Ecto neural progenitor cell (in vitro differentiated cells): Measurements from ENCODE around the gene TLE3.

Experiments
- DNase-seq: peaks from one replicate; pipeline ENCODE4 v3.0.0-alpha.2; 2018; ENCODE audit warnings: low spot score

Gene TLE3

GRCh38 chr15:70031261-70031660 is 66.5 kb downstream of the TLE3 start:
- DNase-seq = no peak

GRCh38 chr15:70030851-70031250 is 66.9 kb downstream of the TLE3 start:
- DNase-seq = no peak

GRCh38 chr15:70029297-70029701 is 68.4 kb downstream of the TLE3 start:
- DNase-seq = no peak

DNA sequence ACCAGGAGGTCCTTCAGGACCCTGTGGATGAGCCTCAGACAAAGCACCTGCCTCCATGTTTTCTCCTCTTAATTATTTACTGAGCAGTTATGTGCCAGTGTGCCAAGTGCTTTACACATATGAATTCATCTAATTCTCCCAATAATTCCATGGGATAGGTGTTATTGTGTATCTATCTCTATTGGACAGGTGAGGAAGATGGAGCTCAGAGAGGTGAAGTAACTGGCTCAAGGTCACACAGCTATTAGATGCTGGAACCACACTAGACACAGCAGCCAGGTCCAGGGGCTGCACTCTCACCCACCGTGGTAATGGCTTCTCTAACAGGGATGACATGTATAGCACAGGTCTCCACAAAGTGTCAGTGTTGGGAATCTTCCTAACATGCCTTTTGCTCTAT is 70.2 kb downstream of the TLE3 start:
- DNase-seq = no peak

GRCh38 chr15:70026991-70027390 is 70.7 kb downstream of the TLE3 start:
- DNase-seq = no peak

DNA sequence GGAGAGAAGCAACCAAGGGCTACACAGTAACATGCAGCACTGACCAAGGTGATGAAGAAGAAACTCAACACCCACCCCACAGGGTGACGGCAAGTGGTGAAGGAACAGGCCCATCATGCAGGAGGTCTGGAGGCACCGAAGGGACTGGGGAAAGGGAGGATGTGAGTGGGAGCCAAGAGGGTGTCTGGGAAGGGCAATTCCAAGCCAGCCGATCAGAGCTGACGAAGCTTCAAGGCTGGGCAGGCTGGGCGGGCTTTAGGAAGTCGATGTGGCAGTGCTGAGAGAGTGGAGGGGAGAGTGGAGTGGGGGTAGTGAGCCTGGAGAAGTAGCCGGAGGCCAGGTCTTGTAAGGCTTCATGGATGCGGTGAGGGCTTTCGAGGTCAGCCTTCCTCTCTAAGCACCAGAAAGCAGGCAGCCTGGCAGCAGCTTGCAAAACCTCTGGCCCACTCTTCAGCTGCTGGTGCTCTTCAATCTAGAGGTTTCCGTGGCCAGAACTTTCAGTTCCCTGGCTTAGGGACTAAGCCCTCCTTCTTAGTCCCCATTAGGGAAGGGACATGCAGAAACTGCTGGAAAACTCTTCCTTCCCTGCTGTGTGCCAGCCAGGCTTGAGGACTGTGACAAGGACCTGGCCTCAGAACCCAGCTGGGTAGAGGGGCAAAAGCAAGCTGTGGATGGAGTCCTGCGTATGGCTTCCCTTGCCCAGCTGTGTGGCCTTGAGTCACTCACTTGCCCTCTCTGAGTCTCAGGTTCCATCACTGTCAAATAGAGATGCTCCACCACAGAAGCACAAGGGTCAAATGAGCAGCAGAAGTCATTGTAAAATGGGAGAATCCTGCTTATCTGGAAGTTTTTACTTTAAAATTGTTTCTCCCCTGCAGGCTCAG is 72.1 kb downstream of the TLE3 start:
- DNase-seq = no peak

DNA sequence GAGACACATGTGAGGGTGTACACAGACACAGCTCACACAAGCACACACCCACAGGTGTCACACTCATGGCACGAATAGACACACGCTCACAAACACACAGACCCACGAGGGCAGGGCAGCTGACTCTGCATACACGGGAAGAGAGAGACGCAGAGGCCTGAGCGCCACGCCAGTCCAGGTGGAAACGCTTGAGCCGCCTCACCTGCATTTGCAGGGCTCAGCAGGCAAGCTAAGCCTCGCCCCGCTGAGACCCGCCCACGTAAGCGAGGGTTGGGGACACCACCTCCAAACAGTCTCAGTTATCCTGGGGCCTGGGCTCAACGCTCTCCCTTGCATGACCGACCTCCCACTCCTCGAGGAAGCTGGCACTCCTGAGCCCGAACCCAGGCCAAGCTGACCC is 73.2 kb downstream of the TLE3 start:
- no peak for DNase-seq

DNA sequence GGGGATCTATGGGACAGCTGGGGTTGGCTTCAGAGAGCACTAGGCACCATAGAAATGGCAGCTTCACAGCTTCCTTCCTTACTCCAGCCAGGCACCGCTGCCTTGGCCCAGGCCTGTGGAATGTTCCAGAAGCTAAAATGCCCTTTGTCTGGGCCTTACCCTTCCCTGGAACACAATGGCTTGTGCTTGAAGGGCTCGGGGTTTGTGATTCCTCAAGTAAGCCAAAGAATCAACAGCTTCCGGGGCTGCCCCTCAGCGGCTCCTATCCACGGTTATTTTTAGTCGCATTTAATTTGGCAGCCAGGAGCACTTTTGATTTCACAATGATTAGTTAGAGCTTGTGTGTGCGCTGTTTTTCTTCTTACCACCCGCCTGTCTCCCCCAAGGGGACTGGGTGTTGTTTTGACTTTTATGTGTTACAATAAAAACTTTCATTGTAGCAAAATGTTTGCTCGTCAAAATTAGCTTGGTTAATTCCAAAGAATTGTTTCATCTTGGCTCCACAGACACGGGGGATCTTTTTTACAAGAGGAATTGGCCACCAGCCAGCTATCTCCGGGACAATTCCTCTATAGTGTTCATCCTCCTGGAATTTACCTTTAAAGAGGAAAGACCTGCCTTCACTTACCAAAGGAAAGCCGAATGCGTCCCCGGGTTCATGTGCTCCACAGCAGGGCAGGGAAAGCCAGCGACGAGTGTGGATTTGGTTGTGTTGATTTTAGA is 73.8 kb downstream of the TLE3 start:
- DNase-seq = no peak

- no peak for DNase-seq
These were observed 74.5 kb downstream of the TLE3 start for GRCh38 chr15:70023064-70023768.

GRCh38 chr15:70020229-70020628 is 77.5 kb downstream of the TLE3 start:
- DNase-seq = no peak

DNA sequence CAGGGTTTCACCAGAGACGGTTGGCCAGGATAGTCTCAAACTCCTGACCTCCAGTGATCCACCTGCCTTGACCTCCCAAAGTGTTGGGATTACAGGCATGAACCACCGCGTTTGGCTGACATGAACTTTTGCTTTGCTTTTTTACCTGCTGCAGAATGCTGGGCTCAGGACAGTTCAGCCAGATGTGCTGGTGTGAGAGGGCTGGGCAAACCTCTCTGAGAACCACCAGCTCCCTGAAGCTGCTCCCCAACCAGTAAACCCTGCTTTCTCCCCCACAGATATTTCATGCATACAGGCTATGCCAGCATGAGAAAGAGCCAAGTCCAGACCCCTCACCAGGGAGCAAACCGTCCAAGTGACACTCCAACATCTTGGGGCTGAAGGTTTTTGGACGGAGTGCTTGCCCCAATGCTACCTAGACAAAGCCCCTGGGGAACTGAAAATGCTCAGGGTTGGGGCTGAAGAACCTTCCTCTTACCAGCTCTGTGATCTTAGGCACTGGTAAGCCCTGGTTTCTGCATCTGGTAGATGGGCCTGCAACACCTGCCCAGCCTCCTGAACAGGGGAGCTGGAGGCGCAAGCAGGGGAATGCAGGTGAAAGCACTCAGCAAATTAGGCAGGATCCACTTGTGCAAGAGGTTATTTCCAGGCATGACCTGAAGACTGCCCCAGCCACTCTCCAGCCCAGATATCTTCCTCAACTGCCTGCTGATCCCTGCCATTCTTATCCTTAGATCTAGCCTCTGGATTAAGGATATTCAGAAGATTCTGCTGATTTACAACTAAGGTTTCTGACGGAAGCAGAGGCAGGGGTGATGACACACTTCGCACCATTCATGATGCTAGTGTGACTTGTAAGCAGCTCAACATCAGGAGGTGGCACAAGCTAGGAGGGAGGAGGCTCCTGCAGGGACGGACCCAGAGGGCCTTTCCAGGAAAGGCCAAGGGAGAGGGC is 78.8 kb downstream of the TLE3 start:
- no peak for DNase-seq

DNA sequence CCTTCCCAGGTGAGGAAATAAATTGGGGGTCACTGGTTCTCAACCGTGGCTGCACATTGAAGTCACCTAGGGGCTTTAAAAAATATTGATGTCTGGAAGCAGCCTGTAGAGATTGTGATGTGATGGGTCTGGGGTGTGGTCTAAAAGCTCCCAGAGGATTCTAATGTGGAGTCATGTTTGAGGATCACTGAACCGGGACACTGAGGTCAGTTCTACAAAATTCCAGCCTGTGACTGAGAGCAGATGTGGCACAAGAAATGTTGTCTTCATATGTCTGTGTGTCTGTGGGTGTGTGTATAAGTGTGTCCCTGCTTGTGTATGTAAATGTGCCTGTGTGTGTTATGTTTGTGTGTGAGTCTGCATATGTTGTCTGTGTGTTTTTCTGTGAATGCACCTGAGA is 79.9 kb downstream of the TLE3 start:
- no peak for DNase-seq

- no peak for DNase-seq
These were observed 80.7 kb downstream of the TLE3 start for GRCh38 chr15:70017025-70017424.

GRCh38 chr15:70016511-70016994 is 81.2 kb downstream of the TLE3 start:
- DNase-seq = no peak

- DNase-seq = peak; percentile 60
These were observed 82.7 kb downstream of the TLE3 start for GRCh38 chr15:70014860-70015490.

DNA sequence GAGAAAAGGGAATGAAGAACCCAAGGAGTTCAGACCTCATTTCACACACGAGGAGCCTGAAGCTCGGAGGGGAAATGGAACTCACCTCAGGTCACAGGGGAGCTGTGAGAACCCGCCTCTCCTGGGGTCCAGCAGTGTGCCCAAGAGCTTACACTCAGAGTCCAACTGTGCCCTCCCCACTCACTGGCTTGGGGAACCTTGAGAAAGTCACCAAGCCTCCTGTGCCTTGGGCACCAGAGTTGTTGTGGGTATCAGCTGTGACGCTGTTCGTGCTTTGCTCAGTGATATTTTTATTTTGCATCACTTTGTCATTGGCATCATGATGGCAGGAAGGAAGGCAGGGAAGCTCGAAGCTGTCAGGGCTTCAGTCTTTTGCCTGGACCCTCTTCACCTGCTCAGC is 83.4 kb downstream of the TLE3 start:
- no peak for DNase-seq

- DNase-seq = no peak
These were observed 83.9 kb downstream of the TLE3 start for GRCh38 chr15:70013656-70014313.

DNA sequence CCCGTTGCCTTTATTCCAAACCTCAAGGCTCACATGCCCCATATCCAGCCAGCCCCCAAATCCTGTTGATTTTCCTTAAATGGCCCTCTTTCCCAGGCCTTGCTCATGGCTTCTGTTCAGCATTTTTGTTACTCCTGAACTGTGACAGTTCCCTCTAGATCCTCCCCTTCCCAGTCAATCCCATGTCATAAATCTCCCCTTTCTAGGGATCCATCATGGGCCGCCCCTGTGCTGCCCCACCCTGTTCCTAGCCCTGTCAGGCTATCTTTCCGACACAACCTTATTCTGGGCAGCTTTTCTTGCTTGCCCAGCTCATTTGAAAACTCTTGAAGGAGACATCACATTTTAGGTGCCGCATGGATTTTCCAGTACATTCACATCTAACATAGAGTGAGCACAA is 84.8 kb downstream of the TLE3 start:
- no peak for DNase-seq

- DNase-seq = no peak
These were observed 88.9 kb downstream of the TLE3 start for GRCh38 chr15:70008697-70009290.
